Fibroblast of the aortic adventitia (primary cell): ENCODE measurements around the gene GALNT9. TPM values are rescaled to one million over a fixed set of nuclear protein-coding genes. Genes with fewer than 3 reads are reported as not detected.

ENCODE experiments used
- DNase-seq: peaks from one replicate; pipeline ENCODE4 v3.0.0-alpha.2; 2010; ENCODE audit warnings: low read depth
- H3K4me3 ChIP-seq: 2 replicates; pipeline ENCODE4 v1.5.1; 2011; ENCODE audit warnings: low read depth, mild to moderate bottlenecking, control low read depth, low read length, moderate library complexity
- CTCF ChIP-seq: IDR thresholded peaks from 2 replicates; pipeline ENCODE4 v1.5.1; 2011; ENCODE audit warnings: mild to moderate bottlenecking, low read length, control low read depth, inconsistent platforms; ENCODE audit not compliant: insufficient read depth
- total RNA-seq: library from RNA; depleted of rRNA; stranded (reverse); fragments of >200 nt; gene quantifications from 2 replicates; pipeline ENCODE4 v1.2.3, GENCODE V29; 2012; ENCODE audit warnings: low replicate concordance

The GALNT9 gene
- total RNA-seq, 1 donor = not detected

GRCh38 chr12:132204063-132204792 lies 125.2 kb downstream of the GALNT9 start:
- TF ChIP-seq CTCF = no peak
- H3K4me3 ChIP-seq = no peak overlapping the region
- DNase-seq = no peak

- no peak for DNase-seq
- no peak for TF ChIP-seq CTCF
- H3K4me3 ChIP-seq = no peak overlapping the region
These were observed 126.3 kb downstream of the GALNT9 start for GRCh38 chr12:132202929-132203721.

- DNase-seq = no peak
- H3K4me3 ChIP-seq = no peak overlapping the region
- TF ChIP-seq CTCF = no peak
These were observed 127.8 kb downstream of the GALNT9 start for GRCh38 chr12:132201391-132202120.

GRCh38 chr12:132200800-132201199 lies 128.6 kb downstream of the GALNT9 start:
- no peak for DNase-seq
- no peak for TF ChIP-seq CTCF
- H3K4me3 ChIP-seq = no peak overlapping the region

GRCh38 chr12:132199526-132200319 lies 129.7 kb downstream of the GALNT9 start:
- no peak for DNase-seq
- no peak for TF ChIP-seq CTCF
- H3K4me3 ChIP-seq = no peak overlapping the region

- TF ChIP-seq CTCF = no peak
- no peak overlapping the region for H3K4me3 ChIP-seq
- no peak for DNase-seq
These were observed 130.3 kb downstream of the GALNT9 start for GRCh38 chr12:132199101-132199500.
